Measurements from ENCODE around the gene ITPR1. TPM values are rescaled to one million over a fixed set of nuclear protein-coding genes. Genes with fewer than 3 reads are reported as not detected.
A peak's percentile ranks its signal among the peaks of the same experiment; 100 is the strongest.

The ITPR1 gene
- total RNA-seq, 4 donors from 2014 or later, result 14.7 to 45.1 (median 21.0) TPM

DNA sequence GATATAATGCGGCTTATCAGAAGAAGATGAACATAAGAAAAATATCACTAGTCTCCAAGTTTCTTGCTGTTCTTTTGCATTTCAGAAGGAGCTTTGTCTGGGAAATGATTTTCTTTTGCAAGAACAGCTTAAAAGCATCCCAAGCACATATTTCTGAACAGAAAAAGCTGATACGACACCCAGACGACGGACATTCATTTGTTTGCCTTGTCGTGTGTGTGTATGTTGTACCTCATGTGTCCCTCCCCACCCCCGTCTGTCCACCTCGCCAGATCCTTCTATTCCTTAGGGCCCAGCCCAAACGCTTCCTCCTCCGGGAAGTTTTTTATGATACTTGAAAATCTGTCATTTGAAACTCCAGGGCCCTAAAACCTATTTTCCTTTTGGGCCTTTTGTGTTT, 8.8 kb downstream of the ITPR1 start:
- DNase-seq (ENCODE audit: low spot score in 2 of 2), result no peak
- no peaks in the 10 kb centered on the region for H3K36me3 ChIP-seq
- H3K4me3 ChIP-seq, result no peak overlapping the region
- H3K27ac ChIP-seq, result no peak overlapping the region
- WGBS, result 87% methylated on average over 9 of the region's 9 CpGs
- H3K4me1 ChIP-seq, result peaks cover 9% of the 10 kb centered on the region
- no peaks in the 10 kb centered on the region for H3K27me3 ChIP-seq
- TF ChIP-seq POLR2AphosphoS5 (IDR thresholded peaks at IDR 0.05) (no peak), POLR2A (IDR thresholded peaks at IDR 0.05) (no peak), EP300 (IDR thresholded peaks at IDR 0.05) (no peak)
- TF ChIP-seq, protein P1, sequence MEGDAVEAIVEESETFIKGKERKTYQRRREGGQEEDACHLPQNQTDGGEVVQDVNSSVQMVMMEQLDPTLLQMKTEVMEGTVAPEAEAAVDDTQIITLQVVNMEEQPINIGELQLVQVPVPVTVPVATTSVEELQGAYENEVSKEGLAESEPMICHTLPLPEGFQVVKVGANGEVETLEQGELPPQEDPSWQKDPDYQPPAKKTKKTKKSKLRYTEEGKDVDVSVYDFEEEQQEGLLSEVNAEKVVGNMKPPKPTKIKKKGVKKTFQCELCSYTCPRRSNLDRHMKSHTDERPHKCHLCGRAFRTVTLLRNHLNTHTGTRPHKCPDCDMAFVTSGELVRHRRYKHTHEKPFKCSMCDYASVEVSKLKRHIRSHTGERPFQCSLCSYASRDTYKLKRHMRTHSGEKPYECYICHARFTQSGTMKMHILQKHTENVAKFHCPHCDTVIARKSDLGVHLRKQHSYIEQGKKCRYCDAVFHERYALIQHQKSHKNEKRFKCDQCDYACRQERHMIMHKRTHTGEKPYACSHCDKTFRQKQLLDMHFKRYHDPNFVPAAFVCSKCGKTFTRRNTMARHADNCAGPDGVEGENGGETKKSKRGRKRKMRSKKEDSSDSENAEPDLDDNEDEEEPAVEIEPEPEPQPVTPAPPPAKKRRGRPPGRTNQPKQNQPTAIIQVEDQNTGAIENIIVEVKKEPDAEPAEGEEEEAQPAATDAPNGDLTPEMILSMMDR (IDR thresholded peaks at IDR 0.05), result no peak
- no peaks in the 10 kb centered on the region for H3K9me3 ChIP-seq

DNA sequence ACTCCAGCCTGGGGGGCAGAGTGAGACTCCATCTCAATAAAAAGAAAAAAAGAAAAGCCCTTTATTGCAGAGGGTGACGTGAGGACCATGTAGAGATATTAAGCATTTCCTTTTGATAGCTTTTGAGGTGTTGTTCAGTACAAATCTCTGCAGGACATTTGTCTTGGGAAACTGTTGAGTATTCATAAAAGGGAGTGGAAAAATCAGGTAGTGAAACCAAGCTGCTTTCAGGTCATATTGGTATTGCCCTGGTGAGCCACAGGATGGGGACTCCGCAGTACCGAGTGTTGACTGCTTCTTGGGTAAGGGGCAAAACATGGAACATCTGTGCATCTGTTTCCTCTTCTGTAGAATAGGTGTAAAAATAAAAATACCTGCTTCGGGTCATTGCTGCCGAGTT, 9.9 kb downstream of the ITPR1 start:
- H3K27me3 ChIP-seq, result no peaks in the 10 kb centered on the region
- H3K4me1 ChIP-seq, result peaks cover 9% of the 10 kb centered on the region
- DNase-seq (ENCODE audit: low spot score in 2 of 2), result no peak
- 88% methylated on average over 5 of the region's 5 CpGs for WGBS
- no peak overlapping the region for H3K4me3 ChIP-seq
- H3K36me3 ChIP-seq, result no peaks in the 10 kb centered on the region
- TF ChIP-seq EP300 (IDR thresholded peaks at IDR 0.05), result no peak
- TF ChIP-seq, protein P1 (IDR thresholded peaks at IDR 0.05), result no peak
- TF ChIP-seq POLR2AphosphoS5 (IDR thresholded peaks at IDR 0.05), result no peak
- no peak for TF ChIP-seq POLR2A (IDR thresholded peaks at IDR 0.05)
- no peak overlapping the region for H3K27ac ChIP-seq
- no peaks in the 10 kb centered on the region for H3K9me3 ChIP-seq

DNA sequence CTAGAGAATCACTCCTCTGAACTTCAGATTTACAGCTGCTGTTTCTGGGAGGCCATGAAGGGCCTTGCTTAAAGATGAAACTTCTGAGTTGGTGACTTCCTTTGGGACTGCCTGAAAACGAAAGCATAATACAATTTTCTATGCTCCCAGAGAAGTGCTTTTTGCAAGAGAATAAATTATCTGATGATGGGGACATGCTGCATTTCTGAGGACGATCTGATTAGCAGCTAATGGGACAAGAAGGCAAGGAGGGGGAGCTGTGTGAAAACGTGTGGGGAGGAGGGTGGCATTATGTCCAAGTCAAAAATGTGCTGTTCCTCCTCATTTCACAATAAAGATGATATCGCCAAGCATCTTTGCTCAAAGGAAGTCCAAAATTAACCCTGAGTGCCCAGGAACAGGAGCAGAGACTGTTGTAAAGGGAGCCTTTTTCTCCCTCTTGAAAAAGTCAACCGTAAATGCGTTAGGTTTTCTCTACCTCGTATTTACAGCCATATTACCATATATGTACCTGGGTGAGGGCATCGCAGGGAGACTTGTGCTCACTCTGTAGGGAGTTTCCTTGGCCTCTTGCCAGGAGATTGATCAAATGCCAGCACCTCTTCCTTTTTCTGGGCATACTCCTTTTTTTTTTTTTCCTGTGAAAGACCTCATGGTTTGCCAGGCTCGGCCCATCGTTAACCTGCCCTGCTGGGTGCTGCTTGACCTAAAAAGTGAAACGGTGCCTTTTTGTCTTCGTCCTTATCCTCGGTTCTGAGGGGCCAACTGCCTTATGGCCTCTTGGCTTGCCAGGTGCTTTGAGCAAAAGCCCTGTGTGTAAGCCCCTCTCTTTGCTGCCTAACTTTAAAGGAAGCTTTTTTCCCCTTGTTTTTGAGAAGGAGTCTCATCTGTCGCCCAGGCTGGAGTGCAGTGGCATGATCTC, 11.5 kb downstream of the ITPR1 start:
- Histone ChIP-seq H3K27ac (no peak overlapping the region), H3K4me1 (peaks cover 9% of the 10 kb centered on the region), H3K4me3 (peak overlapping the region; percentile 24), H3K9me3 (no peaks in the 10 kb centered on the region), H3K36me3 (no peaks in the 10 kb centered on the region), H3K27me3 (no peaks in the 10 kb centered on the region)
- no peak for DNase-seq (ENCODE audit: low spot score in 2 of 2)
- 27% methylated on average over 13 of the region's 14 CpGs for WGBS
- TF ChIP-seq EP300 (IDR thresholded peaks at IDR 0.05) (no peak), POLR2AphosphoS5 (IDR thresholded peaks at IDR 0.05) (no peak), POLR2A (IDR thresholded peaks at IDR 0.05) (no peak)
- TF ChIP-seq, protein P1 (IDR thresholded peaks at IDR 0.05), result no peak

DNA sequence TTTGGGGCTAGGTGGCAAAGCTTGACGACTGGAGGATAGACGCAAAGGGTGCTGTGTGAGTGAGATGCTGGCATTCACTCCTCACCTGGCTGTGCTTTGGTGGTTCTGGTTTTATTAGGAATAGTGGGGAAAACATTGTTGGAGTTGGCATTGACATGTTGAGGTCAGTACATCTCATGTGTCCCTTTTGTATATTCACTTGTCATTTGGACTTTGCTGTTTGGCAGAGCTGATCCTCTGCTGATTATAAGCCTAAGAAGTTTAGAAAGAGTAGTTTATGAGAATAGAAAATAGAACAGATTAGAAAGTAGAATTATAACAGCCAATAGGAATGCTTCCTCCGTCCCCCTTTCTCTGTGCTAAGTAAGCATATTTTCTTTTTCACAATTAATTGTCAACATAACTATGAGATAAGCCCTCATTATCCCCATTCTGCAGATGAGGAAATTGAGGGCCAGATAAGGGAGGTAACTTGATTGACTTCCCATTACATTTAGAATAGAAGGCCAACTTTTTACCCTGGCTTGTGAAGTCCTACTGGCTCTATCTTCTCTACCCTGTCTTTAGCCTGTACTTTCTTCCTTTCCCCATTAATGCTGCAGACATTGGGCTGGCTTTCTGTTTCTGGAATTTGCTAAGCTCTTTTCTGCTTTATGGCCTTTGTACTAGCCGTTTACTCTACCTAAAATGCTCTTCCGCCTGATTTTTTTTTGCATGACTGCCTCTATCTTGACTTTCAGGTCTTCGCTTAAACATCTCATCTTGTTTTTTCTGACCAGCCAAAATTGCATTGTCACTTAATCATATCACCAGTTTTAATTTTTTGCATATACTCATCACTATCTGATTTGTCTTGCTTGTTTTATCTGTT, 12.8 kb downstream of the ITPR1 start:
- H3K27ac ChIP-seq, result no peak overlapping the region
- 86% methylated on average over 6 of the region's 6 CpGs for WGBS
- TF ChIP-seq POLR2AphosphoS5 (IDR thresholded peaks at IDR 0.05), result no peak
- TF ChIP-seq POLR2A (IDR thresholded peaks at IDR 0.05), result no peak
- no peak for TF ChIP-seq EP300 (IDR thresholded peaks at IDR 0.05)
- TF ChIP-seq, protein P1 (IDR thresholded peaks at IDR 0.05), result no peak
- peaks cover 9% of the 10 kb centered on the region for H3K4me1 ChIP-seq
- H3K9me3 ChIP-seq, result no peaks in the 10 kb centered on the region
- no peak for DNase-seq (ENCODE audit: low spot score in 2 of 2)
- H3K36me3 ChIP-seq, result no peaks in the 10 kb centered on the region
- no peaks in the 10 kb centered on the region for H3K27me3 ChIP-seq
- H3K4me3 ChIP-seq, result no peak overlapping the region
